ACC112 (cell line): ENCODE data around the gene ADGRB3.
"Not testable (repeated sequence)": the region's sequence is repeated elsewhere in the genome, so short reads cannot be mapped to it uniquely, and the experiment has no call there.

ENCODE experiments used
- H2AFZ ChIP-seq: fragments of 200-600 bp; sonication (generic); one replicate; pipeline ENCODE4 v1.6.0; 2017; ENCODE audit warnings: antibody characterized with exemption, low read length; ENCODE audit not compliant: unreplicated experiment
- H3K27ac ChIP-seq: fragments of 200-600 bp; sonication (generic); 2 replicates; pipeline ENCODE4 v1.5.1; 2014; ENCODE audit warnings: low read depth, mild to moderate bottlenecking, antibody characterized with exemption, low read length, moderate library complexity
- H3K27me3 ChIP-seq: fragments of 200-600 bp; sonication (generic); 2 replicates; pipeline ENCODE4 v1.6.1; 2014; ENCODE audit warnings: mild to moderate bottlenecking, antibody characterized with exemption, low read length, moderate library complexity, mixed read lengths; ENCODE audit not compliant: insufficient read depth
- H3K36me3 ChIP-seq: fragments of 200-600 bp; sonication (generic); 2 replicates; pipeline ENCODE4 v1.6.1; 2016; ENCODE audit warnings: mild to moderate bottlenecking, antibody characterized with exemption, low read length, moderate library complexity, mixed read lengths; ENCODE audit not compliant: insufficient read depth
- H3K4me1 ChIP-seq: fragments of 200-600 bp; sonication (generic); one replicate; pipeline ENCODE4 v1.6.1; 2016; ENCODE audit warnings: low read length, mixed read lengths; ENCODE audit not compliant: insufficient read depth, unreplicated experiment, control insufficient read depth
- H3K4me3 ChIP-seq: fragments of 200-600 bp; sonication (generic); 2 replicates; pipeline ENCODE4 v1.5.1; 2014; ENCODE audit warnings: mild to moderate bottlenecking, low read depth, low read length
- H3K79me2 ChIP-seq: fragments of 200-600 bp; sonication (generic); one replicate; pipeline ENCODE4 v1.6.0; 2016; ENCODE audit warnings: low read length; ENCODE audit not compliant: control insufficient read depth, unreplicated experiment, insufficient read depth

The ADGRB3 gene

GRCh38 chr6:68874747-68875146 is 239.7 kb downstream of the ADGRB3 start:
- H3K36me3 ChIP-seq, result no peaks in the 10 kb centered on the region
- H2AFZ ChIP-seq, result no peak overlapping the region
- H3K79me2 ChIP-seq, result no peaks in the 10 kb centered on the region
- H3K27ac ChIP-seq, result no peak overlapping the region
- H3K27me3 ChIP-seq, result peaks cover 6% of the 10 kb centered on the region; the same call in 1 of the 2 replicates
- no peaks in the 10 kb centered on the region for H3K4me1 ChIP-seq
- no peak overlapping the region for H3K4me3 ChIP-seq

- no peak overlapping the region for H3K4me3 ChIP-seq
- no peak overlapping the region for H2AFZ ChIP-seq
- H3K79me2 ChIP-seq, result no peaks in the 10 kb centered on the region
- no peaks in the 10 kb centered on the region for H3K36me3 ChIP-seq
- no peak overlapping the region for H3K27ac ChIP-seq
- no peaks in the 10 kb centered on the region for H3K4me1 ChIP-seq
- peaks cover 6% of the 10 kb centered on the region; the same call in 1 of the 2 replicates for H3K27me3 ChIP-seq
These were observed 240.3 kb downstream of the ADGRB3 start for GRCh38 chr6:68875403-68875802.

- Histone ChIP-seq H3K27ac (no peak overlapping the region), H3K27me3 (peaks cover 6% of the 10 kb centered on the region; the same call in 1 of the 2 replicates), H3K4me3 (no peak overlapping the region), H2AFZ (no peak overlapping the region), H3K36me3 (no peaks in the 10 kb centered on the region), H3K79me2 (no peaks in the 10 kb centered on the region), H3K4me1 (no peaks in the 10 kb centered on the region)
These were observed 241.9 kb downstream of the ADGRB3 start for GRCh38 chr6:68876792-68877493.

DNA sequence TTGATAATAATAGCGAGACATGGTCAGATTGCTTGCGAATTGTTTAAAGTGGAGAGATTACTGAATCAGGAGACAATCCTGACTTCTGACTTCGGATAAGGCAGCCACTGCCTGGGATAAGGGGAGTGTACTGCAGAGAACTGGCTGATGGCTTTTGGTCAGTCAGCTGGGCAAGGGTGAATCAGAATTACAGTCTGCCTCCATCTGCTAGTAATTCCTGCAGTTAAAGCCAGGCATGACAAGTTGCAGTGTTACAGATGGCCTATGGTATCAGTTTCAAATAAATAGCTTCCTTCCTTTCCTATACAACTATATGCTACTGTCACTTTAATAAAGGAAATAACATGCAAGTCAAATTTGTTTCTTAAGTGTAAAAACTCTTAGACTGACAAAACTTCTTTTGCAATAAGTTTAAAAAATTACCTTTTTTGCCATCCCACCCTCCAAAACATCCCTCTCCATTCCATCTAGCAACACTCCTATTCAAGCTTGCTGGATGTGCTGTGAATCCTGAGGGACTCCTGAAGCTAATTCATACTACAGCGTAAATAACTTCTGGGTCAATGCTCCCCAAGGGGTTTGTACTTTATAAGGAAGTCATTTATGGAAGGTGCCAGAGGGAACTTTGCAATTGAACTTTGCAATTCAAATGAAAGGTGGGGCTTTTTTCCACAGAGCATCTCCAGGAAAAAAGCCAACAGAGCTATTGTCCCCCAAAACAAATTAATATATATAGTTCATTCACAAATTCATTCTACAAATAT is 245.2 kb downstream of the ADGRB3 start:
- no peaks in the 10 kb centered on the region for H3K4me1 ChIP-seq
- no peaks in the 10 kb centered on the region for H3K27me3 ChIP-seq
- H2AFZ ChIP-seq, result no peak overlapping the region
- no peaks in the 10 kb centered on the region for H3K36me3 ChIP-seq
- no peaks in the 10 kb centered on the region for H3K79me2 ChIP-seq
- no peak overlapping the region for H3K4me3 ChIP-seq
- no peak overlapping the region for H3K27ac ChIP-seq

DNA sequence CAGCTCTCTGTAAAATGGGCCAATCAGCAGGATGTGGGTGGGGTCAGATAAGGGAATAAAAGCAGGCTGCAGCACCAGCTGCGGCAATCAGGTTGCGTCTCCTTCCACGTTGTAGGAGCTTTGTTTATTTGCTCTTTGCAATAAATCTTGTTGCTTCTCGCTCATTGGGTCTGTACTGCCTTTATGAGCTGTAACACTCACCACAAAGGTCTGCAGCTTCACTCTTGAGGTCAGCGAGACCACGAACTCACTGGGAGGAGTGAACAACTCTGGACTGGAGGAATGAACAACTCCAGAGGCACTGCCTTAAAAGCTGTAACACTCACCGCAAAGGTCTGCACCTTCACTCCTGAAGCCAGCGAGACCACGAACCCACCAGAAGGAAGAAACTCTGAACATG is 248.2 kb downstream of the ADGRB3 start:
- H3K36me3 ChIP-seq, H3K27me3 ChIP-seq, H3K79me2 ChIP-seq, H3K4me1 ChIP-seq, H2AFZ ChIP-seq, H3K27ac ChIP-seq, H3K4me3 ChIP-seq: not testable (repeated sequence)

DNA sequence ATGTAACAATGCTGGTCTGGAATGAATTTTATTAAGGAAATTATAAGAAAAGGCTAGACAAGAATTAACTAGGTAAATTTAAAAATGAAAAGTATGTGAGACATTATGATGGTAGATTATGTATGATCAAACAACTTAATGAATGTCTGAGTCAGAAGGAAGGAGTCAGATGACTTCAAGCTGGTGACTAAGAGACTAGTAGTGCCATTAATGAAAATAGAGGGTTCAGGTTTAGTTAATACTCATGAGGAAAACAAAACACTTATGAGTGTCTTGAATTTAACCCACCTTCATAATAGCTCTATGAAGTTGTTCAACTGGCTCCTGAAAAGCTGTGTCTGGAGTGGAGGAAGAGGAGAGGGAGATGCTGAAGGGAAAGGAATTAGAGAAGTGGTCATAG is 256.3 kb downstream of the ADGRB3 start:
- Histone ChIP-seq H3K27me3 (no peaks in the 10 kb centered on the region), H3K4me3 (no peak overlapping the region), H3K4me1 (no peaks in the 10 kb centered on the region), H3K36me3 (no peaks in the 10 kb centered on the region), H2AFZ (no peak overlapping the region), H3K79me2 (no peaks in the 10 kb centered on the region), H3K27ac (no peak overlapping the region)

- Histone ChIP-seq H3K4me3 (no peak overlapping the region), H3K4me1 (no peaks in the 10 kb centered on the region)
These were observed 257.4 kb downstream of the ADGRB3 start for GRCh38 chr6:68892452-68892851.

DNA sequence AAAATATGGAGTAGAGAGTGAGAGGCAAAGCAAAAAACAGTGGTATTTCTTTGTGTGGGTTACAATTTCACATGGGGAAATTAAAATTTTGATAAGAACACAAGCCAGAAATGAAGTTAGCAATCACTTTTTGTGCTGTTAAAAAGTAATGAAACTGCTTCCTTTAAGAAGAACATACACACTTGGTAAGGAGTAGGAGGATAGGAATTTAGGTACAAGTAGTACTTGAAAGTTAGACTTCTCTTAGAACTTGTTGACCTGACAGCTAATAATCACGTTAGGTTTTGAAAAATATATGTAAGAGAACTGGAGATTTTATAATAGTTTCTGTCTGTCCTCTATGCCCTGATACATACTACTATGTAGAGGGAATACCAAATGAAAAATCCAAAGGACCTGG is 260.8 kb downstream of the ADGRB3 start:
- H3K79me2 ChIP-seq, result no peaks in the 10 kb centered on the region
- H2AFZ ChIP-seq, result no peak overlapping the region
- no peaks in the 10 kb centered on the region for H3K27me3 ChIP-seq
- no peak overlapping the region for H3K4me3 ChIP-seq
- no peaks in the 10 kb centered on the region for H3K4me1 ChIP-seq
- H3K36me3 ChIP-seq, result no peaks in the 10 kb centered on the region
- no peak overlapping the region for H3K27ac ChIP-seq

More at GRCh38 chr6:68892452-68892851, 257.4 kb downstream of the ADGRB3 start:
- H3K27ac ChIP-seq, result no peak overlapping the region
- no peaks in the 10 kb centered on the region for H3K27me3 ChIP-seq
- no peaks in the 10 kb centered on the region for H3K36me3 ChIP-seq
- no peaks in the 10 kb centered on the region for H3K79me2 ChIP-seq
- no peak overlapping the region for H2AFZ ChIP-seq

DNA sequence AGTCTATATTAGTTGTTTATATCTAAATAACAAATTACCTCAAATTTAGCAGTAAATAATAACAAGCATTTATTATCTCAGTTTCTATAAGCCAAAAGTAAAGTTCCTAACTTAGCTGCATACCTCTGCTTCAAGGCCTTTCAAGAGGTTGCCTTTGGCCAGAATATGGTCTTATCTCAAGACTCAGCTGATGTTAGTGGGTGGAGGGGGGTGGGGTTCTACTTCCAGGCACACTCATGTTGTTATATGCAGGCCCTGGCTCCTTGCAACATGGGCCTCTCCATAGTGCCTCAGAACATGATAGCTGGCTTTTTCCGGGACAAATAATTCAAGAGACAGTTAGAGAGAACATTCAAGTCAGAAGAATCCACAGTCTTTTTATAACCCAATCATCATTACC is 266.0 kb downstream of the ADGRB3 start:
- Histone ChIP-seq H3K27ac (no peak overlapping the region), H2AFZ (no peak overlapping the region), H3K27me3 (no peaks in the 10 kb centered on the region), H3K36me3 (no peaks in the 10 kb centered on the region), H3K4me1 (no peaks in the 10 kb centered on the region), H3K79me2 (no peaks in the 10 kb centered on the region), H3K4me3 (no peak overlapping the region)

- no peak overlapping the region for H3K27ac ChIP-seq
- H2AFZ ChIP-seq, result no peak overlapping the region
- no peak overlapping the region for H3K4me3 ChIP-seq
- H3K27me3 ChIP-seq, result no peaks in the 10 kb centered on the region
- no peaks in the 10 kb centered on the region for H3K36me3 ChIP-seq
- H3K4me1 ChIP-seq, result no peaks in the 10 kb centered on the region
- H3K79me2 ChIP-seq, result no peaks in the 10 kb centered on the region
These were observed 276.3 kb downstream of the ADGRB3 start for GRCh38 chr6:68911334-68911733.

DNA sequence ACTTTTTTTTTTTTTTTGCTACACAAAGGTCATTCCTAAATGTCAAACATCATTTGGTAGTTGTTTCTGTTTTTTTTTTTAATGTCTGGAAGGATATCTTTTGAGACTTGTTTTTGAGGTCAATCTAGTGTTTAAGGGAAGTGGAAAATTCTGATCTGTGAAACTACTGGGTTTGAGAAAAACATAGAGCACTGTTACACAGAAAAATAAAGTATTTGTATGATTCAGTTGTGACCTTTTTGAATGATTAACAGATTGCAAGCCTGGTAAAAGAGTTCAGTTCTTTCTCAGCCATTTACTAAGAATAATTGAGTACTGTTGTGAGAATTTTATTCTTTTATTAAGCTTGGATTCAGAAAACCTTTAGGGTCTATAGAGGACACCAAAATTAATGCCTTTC is 276.7 kb downstream of the ADGRB3 start:
- H3K36me3 ChIP-seq, result no peaks in the 10 kb centered on the region
- no peak overlapping the region for H2AFZ ChIP-seq
- H3K27me3 ChIP-seq, result no peaks in the 10 kb centered on the region
- H3K4me3 ChIP-seq, result no peak overlapping the region
- H3K79me2 ChIP-seq, result no peaks in the 10 kb centered on the region
- H3K27ac ChIP-seq, result no peak overlapping the region
- H3K4me1 ChIP-seq, result no peaks in the 10 kb centered on the region
